Caco-2 (cell line): ENCODE data around the gene HNRNPAB. TPM values are rescaled to one million over a fixed set of nuclear protein-coding genes. Genes with fewer than 3 reads are reported as not detected.

Source experiments
- BruUV-seq: library from RNA; stranded (reverse); fragments of 400-500 nt; replicated peaks from 2 replicates; lab custom pipeline; 2021; lab: Mats Ljungman, UMichigan
- CTCF ChIA-PET: fragments of 300-600 bp; sonication (Branson Sonifier 250); formaldehyde crosslinking; loops from one replicate; lab custom pipeline; 2022; ENCODE audit warnings: antibody characterized with exemption; lab: Charles Lee
- POLR2A ChIA-PET: fragments of 300-600 bp; sonication (Branson Sonifier 250); formaldehyde crosslinking; loops from one replicate; lab custom pipeline; 2022; ENCODE audit warnings: antibody characterized with exemption; lab: Charles Lee
- DNase-seq, 2 experiments: peaks; one replicate each; pipeline versions ENCODE4 v3.0.0 to v3.0.0-alpha.2; 2020 to 2022
- H3K27me3 ChIP-seq: replicated peaks from 2 replicates; pipeline ENCODE4 v1.6.0; 2011; ENCODE audit warnings: low read length; ENCODE audit not compliant: control insufficient read depth, insufficient read depth
- H3K36me3 ChIP-seq: 2 replicates; pipeline ENCODE4 v1.5.1; 2011; ENCODE audit warnings: low read length; ENCODE audit not compliant: control insufficient read depth, insufficient read depth
- H3K4me1 ChIP-seq: fragments of 250-450 bp; sonication (Bioruptor Pico); 2 replicates; pipeline ENCODE4 v1.5.1; 2020; ENCODE audit warnings: mild to moderate bottlenecking
- H3K4me3 ChIP-seq: 2 replicates; pipeline ENCODE4 v1.5.1; 2011; ENCODE audit warnings: low read depth, mild to moderate bottlenecking, control low read depth, low read length
- H3K9me3 ChIP-seq: fragments of 250-450 bp; sonication (Bioruptor Pico); 2 replicates; pipeline ENCODE4 v1.5.1; 2020; ENCODE audit warnings: mild to moderate bottlenecking, moderate library complexity
- H3K27ac Mint-ChIP-seq: one replicate; pipeline ENCODE4 v1.8.0; 2022; ENCODE audit warnings: mixed read lengths; ENCODE audit not compliant: unreplicated experiment
- H3K27me3 Mint-ChIP-seq: one replicate; pipeline ENCODE4 v1.8.0; 2022; ENCODE audit warnings: mixed read lengths; ENCODE audit not compliant: insufficient read depth, unreplicated experiment
- H3K36me3 Mint-ChIP-seq: one replicate; pipeline ENCODE4 v1.8.0; 2022; ENCODE audit warnings: mild to moderate bottlenecking, mixed read lengths; ENCODE audit not compliant: insufficient read depth, unreplicated experiment
- H3K4me1 Mint-ChIP-seq: one replicate; pipeline ENCODE4 v1.8.0; 2022; ENCODE audit warnings: low read depth, mixed read lengths; ENCODE audit not compliant: unreplicated experiment
- H3K4me3 Mint-ChIP-seq: one replicate; pipeline ENCODE4 v1.8.0; 2022; ENCODE audit warnings: mild to moderate bottlenecking, moderate library complexity, mixed read lengths; ENCODE audit not compliant: unreplicated experiment
- H3K9me3 Mint-ChIP-seq: one replicate; pipeline ENCODE4 v1.8.0; 2022; ENCODE audit warnings: mixed read lengths; ENCODE audit not compliant: unreplicated experiment
- CTCF ChIP-seq, 2 experiments: fragments of 200-600 bp in 1 of 2; IDR thresholded peaks; 1 replicate in 1 of 2; 2 replicates in 1 of 2; pipeline versions ENCODE4 v1.5.1 to v1.8.0; 2011 to 2022; ENCODE audit warnings: antibody characterized with exemption in 1 of 2, control low read depth in 1 of 2, inconsistent platforms in 1 of 2, low read depth in 1 of 2, low read length in 1 of 2, mild to moderate bottlenecking in 1 of 2, moderate library complexity in 1 of 2; ENCODE audit not compliant: insufficient read depth in 1 of 2, severe bottlenecking in 1 of 2, unreplicated experiment in 1 of 2
- intact Hi-C: fragments of 100-400 bp; cut with micrococcal nuclease; formaldehyde crosslinking; loops from one replicate; pipeline ENCODE4 v1.10.0; 2022; ENCODE audit not compliant: unreplicated experiment
- total RNA-seq: library from RNA; stranded (reverse); gene quantifications from 2 replicates; pipeline ENCODE4 v1.2.3, GENCODE V29; 2022

The HNRNPAB gene
- total RNA-seq, 1 experiment from 2014 or later, result 295 TPM

DNA sequence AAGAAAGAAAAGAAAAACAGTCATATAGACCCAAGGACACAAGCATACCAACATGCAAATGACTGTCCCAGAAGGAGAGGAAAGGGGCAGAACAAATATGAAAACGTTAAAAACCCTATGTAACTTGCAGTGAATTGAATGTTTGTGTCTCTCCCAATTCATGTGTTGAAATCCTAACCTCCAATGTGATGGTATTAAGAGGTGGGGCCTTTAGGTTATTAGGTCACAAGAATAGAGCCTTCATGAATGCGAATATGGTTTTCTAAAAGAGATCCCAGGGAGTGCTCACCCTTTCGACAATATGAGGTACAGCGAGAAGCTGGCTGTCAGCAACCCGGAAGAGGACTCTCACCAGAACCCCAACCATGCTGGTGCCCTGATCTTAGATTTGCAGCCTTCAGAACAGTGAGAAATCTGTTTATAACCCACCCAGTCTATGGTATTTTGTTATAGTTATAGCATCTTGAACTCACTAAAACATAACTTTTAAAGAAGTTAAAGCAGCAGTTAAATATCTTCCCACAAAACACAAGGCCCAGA, 14.0 kb downstream of the HNRNPAB start:
- H3K27me3 Mint-ChIP-seq, result no peaks in the 10 kb centered on the region
- no peak overlapping the region for H3K4me3 Mint-ChIP-seq
- Histone ChIP-seq H3K4me1 (no peaks in the 10 kb centered on the region), H3K9me3 (no peaks in the 10 kb centered on the region), H3K4me3 (no peak overlapping the region), H3K27me3 (no peaks in the 10 kb centered on the region), H3K36me3 (peaks cover 8% of the 10 kb centered on the region)
- H3K27ac Mint-ChIP-seq, result no peak overlapping the region
- BruUV-seq, result no TSS peak
- H3K9me3 Mint-ChIP-seq, result no peaks in the 10 kb centered on the region
- no peak for TF ChIP-seq CTCF (IDR thresholded peaks at IDR 0.05; ENCODE audit: insufficient read depth in 1 of 2, low read depth in 1 of 2, low read length in 1 of 2, severe bottlenecking in 1 of 2, unreplicated experiment in 1 of 2)
- no peak for DNase-seq
- peaks cover 7% of the 10 kb centered on the region for H3K4me1 Mint-ChIP-seq
- ChIA-PET POLR2A (interaction anchor here (0.6 kb wide), 1 partner anchor 13 kb away, joined by 5 read pairs; no protein-coding TSS in a partner anchor), CTCF (no interaction called here)
- intact Hi-C loops, result no loop called here
- peaks cover 88% of the 10 kb centered on the region for H3K36me3 Mint-ChIP-seq

GRCh38 chr5:178218827-178219226, 14.5 kb downstream of the HNRNPAB start:
- peaks cover 1% of the 10 kb centered on the region for H3K4me1 Mint-ChIP-seq
- H3K27me3 Mint-ChIP-seq, result no peaks in the 10 kb centered on the region
- ChIA-PET CTCF (no interaction called here), POLR2A (no interaction called here)
- no peaks in the 10 kb centered on the region for H3K9me3 Mint-ChIP-seq
- Histone ChIP-seq H3K4me1 (peaks cover under 1% of the 10 kb centered on the region; the same call in 1 of the 2 replicates), H3K9me3 (no peaks in the 10 kb centered on the region), H3K36me3 (peaks cover 8% of the 10 kb centered on the region), H3K27me3 (no peaks in the 10 kb centered on the region), H3K4me3 (no peak overlapping the region)
- TF ChIP-seq CTCF (IDR thresholded peaks at IDR 0.05; ENCODE audit: insufficient read depth in 1 of 2, low read depth in 1 of 2, low read length in 1 of 2, severe bottlenecking in 1 of 2, unreplicated experiment in 1 of 2), result no peak
- no peak for DNase-seq
- intact Hi-C loops, result no loop called here
- BruUV-seq, result no TSS peak
- H3K4me3 Mint-ChIP-seq, result no peak overlapping the region
- H3K27ac Mint-ChIP-seq, result no peak overlapping the region
- H3K36me3 Mint-ChIP-seq, result peaks cover 88% of the 10 kb centered on the region

DNA sequence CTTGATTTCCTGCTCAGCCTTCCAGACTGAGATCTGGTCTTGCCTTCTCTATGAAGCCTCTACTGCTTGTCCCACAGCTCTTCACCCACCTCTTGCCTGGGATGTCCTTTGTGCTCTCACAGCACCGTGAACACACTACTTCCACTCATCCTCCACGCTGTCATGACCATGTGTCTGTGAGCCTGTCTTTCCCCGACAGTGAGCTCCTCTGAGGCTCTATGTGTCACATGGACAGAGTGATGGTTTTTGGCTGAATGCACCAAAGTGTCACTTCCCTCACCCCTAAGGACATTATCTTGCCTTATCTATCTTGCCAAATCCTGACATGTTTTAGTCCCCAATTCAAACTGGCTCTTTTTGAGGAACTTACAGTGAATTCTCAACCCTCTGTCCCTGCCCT, 16.9 kb downstream of the HNRNPAB start:
- no peak for TF ChIP-seq CTCF (IDR thresholded peaks at IDR 0.05; ENCODE audit: insufficient read depth in 1 of 2, low read depth in 1 of 2, low read length in 1 of 2, severe bottlenecking in 1 of 2, unreplicated experiment in 1 of 2)
- no TSS peak for BruUV-seq
- Histone ChIP-seq H3K4me3 (no peak overlapping the region), H3K36me3 (peaks cover 3% of the 10 kb centered on the region), H3K9me3 (no peaks in the 10 kb centered on the region), H3K27me3 (no peaks in the 10 kb centered on the region), H3K4me1 (peaks cover 10% of the 10 kb centered on the region)
- ChIA-PET POLR2A (interaction anchor here (0.8 kb wide), 1 partner anchor 10 kb away, joined by 4 read pairs; no protein-coding TSS in a partner anchor), CTCF (no interaction called here)
- intact Hi-C loops, result no loop called here
- H3K4me1 Mint-ChIP-seq, result peaks cover 1% of the 10 kb centered on the region
- H3K27ac Mint-ChIP-seq, result peak overlapping the region; percentile 45
- H3K9me3 Mint-ChIP-seq, result no peaks in the 10 kb centered on the region
- H3K36me3 Mint-ChIP-seq, result peaks cover 84% of the 10 kb centered on the region
- no peak for DNase-seq
- no peak overlapping the region for H3K4me3 Mint-ChIP-seq
- H3K27me3 Mint-ChIP-seq, result no peaks in the 10 kb centered on the region
